Suppressor macrophage (primary cell): ENCODE measurements around the gene CCDC126.
A peak's percentile ranks its signal among the peaks of the same experiment; 100 is the strongest.
"Not testable (repeated sequence)": the region's sequence is repeated elsewhere in the genome, so short reads cannot be mapped to it uniquely, and the experiment has no call there.

Source experiments
- DNase-seq, 4 experiments: peaks; one replicate each; pipeline ENCODE4 v3.0.0-alpha.2; 2020 to 2022
- total RNA-seq, 17 experiments: gene quantifications; one replicate each; lab custom pipeline; 2026; ENCODE audit warnings: mixed read lengths in 6 of 17, inconsistent platforms in 3 of 17; lab: John Stamatoyannopoulos, UW

The CCDC126 gene, protein sequence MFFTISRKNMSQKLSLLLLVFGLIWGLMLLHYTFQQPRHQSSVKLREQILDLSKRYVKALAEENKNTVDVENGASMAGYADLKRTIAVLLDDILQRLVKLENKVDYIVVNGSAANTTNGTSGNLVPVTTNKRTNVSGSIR
- total RNA-seq = 3.9 to 12.9 (median 7.1) reads per million in 17 experiments

DNA sequence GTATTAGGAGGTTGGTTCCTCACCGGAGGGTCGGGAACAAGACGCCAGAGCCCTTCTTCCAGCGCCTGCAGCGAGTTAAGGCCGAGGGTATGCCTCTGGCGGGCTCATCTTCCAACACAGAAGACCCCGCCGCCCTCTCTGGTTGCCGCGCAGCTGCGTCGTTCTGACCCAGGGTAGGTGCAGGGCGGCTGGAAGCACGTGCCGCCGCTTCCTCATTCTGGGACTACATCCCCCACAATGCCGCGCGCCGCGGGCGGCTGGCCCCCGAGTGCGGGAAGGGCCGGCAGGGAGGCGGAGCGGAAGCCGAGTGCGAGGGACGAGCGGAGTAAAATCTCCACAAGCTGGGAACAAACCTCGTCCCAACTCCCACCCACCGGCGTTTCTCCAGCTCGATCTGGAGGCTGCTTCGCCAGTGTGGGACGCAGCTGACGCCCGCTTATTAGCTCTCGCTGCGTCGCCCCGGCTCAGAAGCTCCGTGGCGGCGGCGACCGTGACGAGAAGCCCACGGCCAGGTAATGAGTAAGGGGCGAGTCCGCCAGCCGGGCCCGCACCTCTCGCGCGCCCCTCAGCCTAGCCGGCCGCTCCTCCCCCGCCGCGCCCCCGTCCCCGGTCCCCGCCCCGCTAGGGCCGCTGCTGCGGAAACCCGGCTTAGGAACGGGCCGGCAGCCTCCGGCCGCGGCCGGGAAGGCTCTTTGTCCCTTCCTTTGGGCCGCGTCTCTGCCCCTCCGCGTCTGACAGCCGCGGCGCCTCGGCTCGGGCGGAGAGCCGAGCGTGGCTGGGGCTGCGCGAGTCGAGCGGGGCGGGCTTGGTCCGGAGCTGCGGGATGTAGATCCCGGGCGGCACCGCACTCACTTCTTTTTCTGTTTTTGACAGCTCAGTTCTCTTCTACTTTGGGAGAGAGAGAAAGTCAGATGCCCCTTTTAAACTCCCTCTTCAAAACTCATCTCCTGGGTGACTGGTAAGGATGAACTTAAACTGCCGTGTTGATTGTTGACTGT lies at the start of gene CCDC126:
TSS of gene CCDC126 (plus strand) at position 289 of the 998 bp plus-strand sequence. CDS start 13,934 bp downstream, outside the sequence.
- DNase-seq = peak; percentile 93 to 97 (median 95)

DNA sequence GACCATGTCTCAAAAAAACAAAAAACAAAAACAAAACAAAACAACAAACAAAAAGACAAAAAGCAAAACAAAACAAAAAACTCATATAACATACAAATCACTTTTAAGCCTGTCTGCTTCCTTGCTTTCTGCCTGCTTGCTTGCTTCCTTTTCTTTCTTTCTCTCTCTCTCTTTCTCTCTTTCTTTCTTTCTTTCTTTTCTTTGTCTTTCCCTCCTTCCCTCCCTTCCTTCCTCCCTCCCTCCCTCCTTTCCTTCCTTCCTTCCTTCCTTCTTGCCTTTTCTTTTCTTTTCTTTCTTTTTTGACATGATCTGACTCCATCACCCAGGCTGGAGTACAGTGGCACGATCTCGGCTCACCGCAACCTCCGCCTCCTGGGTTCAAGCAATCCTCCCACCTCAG lies 49.5 kb upstream of the CCDC126 start:
- no peak for DNase-seq

DNA sequence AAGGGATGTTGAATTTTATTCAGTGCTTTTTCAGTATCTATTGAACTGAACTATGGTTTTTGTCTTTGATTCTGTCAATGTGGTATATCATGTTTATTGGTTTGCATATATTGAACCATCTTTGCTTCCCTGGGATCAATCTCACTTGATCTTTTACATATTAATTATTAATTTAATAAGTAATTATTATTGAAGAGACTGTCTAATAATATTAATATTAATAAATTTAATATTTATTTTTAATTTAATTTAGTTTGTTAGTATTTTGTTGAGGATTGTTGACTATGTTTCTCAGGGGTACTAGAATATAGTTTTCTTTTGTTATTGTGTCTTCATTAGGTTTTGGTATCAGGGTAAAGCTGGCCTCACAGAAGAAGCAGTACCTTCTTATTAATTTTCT lies 38.9 kb upstream of the CCDC126 start:
- DNase-seq = no peak

DNA sequence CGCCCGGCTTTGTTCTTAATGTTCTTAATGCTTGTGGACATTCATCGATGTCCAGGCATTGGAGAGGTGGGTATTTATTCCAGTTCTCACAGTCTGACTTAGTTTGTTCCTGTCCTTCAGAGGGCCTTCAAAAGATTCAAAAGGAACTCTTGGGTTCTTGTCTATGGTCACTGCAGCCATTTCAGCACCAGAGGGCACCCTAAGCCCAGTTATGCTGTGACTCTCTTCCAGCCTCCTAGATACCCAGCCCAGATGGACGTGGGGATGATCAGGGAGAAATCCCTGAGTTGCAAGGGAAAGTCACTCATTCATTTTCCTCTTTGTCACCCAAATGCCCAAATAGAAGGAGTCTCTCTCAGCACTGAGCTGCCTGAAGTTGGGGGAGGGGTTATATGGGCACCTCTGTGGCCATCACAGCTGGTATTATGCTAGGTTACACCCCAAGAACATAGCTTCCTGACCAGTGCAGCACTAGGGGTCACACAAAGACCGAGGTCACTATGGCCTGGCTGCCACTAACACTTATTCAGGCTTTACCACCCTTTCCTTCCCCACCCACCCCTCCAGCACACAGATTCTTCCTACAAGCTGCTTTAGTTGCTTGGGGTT lies 26.5 kb upstream of the CCDC126 start:
- peak; percentile 80 to 83 (median 82) for DNase-seq

DNA sequence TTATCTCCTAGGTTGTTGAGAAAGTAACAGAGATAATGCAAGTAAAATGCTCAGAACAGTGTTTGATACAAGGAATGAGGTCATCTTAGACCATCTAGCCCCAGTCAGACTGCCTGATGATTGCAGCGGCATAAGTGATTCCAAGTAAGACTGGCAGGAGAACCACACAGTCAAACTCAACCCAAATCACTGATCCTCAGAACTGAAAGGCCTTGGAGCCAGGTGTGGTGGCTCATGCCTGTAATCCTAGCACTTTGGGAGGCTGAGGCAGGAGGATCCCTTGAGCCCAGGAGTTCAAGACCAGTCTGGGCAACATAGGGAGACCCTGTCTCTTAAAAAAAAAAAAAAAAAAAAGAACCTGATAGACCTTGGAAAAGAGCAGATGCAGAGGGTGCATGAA lies 15.2 kb upstream of the CCDC126 start:
- not testable (repeated sequence) for DNase-seq

DNA sequence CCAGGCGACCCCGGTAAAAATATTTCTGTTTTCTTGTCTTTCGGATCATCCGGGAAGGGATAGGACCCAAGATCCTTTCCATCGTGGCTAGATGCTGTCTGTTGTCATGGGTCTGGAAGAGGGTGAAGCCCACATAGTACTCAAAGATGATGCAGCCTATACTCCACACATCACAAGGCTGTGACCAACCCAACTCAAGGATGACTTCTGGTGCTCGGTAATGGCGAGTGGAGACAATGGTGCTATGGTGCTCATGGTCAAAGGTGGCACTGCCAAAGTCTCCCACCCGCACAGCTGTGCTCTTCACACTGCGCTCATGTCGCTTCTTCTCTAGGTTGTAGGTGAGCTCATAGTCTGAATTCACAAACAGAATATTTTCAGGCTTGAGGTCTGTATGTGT lies 11.9 kb upstream of the CCDC126 start:
- not testable (repeated sequence) for DNase-seq

DNA sequence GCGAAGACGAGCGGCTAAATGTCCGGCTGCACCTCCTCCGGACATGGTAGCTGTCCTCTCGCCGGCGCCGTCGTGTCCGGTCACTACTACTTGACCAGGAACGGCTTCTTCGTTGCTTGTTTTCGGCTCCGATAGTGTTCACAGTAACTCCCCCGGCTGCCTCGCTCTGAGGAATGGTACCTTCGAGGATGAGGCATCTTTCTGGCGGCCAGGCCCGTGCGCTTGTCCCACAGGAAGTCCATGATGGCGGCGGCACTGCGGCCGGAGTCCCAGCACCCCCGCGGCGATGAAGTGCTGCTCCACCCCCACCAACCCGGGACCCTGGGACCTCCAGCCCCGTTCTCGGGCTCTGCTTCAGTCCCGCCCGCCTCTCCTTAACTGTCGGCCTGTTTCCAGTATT lies 11.0 kb upstream of the CCDC126 start:
- DNase-seq = no peak

DNA sequence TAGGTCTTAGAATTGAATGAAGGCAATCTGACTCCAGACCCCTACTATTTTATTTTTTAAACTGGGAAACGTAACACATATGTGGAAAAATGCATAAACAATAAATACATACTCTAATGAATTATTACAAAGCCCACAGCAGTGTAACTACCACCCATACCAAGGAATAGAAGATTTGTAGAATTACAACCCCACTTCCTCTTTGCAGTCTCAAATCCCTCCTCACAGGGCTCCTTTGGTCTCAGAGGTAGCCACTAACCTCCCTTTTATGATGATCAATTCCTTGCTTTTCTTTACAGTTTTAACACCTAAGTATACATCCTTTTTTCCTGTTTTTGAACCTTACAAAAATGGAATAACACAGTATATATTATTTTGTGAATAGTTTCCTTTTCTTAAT lies 6.7 kb upstream of the CCDC126 start:
- DNase-seq = no peak

DNA sequence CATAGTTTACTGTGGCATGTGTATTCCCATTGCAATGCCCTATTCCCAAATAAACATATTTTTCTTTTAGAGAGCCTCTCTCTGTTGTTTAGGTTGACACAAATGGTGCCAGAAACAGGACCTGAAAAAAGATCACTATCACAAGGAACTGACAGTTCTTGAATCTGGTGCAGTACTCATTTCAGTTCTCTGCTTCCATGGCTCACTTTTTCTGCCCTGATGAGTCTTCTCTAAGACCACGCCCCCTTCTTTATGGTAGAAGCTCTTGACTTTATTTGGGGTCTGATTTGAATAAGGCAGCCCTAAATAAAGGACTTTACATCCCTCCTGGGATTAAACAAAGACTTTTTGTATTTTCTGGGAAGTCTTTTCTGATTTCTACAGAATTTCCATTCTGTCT lies 3.5 kb upstream of the CCDC126 start:
- DNase-seq = no peak

DNA sequence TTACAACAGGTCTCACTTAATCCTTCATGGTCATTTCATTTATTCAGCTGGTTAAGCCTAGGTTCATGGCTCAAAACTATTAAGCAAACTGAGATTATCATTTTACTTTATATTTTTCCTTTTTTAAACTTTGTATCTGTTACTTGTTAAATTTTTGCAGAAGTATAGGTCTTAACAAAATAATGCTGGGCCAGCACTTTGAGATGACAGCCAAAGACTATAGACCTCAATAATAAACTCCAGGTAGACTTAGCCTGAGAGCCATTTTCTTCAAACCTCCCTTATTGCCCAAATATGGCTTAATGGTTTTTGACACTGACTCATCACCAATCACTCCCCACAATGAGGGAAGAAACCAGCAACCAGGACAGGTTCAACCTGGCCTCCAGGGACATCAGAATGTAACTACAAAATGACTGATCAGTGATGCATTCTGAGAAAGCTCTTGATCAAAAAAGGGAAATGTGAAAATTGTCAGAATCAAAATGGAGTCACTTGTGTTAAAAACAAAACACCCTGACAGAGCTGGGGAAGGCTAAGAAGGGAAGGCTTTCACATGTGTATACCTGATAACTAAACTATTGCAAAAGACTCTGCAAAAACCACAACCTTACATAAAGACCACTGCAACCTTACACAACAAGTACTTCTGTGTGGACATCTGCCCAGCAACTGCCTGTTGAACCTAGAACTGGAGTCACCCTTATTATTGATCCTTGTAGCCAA lies 2.1 kb upstream of the CCDC126 start:
- DNase-seq = no peak

DNA sequence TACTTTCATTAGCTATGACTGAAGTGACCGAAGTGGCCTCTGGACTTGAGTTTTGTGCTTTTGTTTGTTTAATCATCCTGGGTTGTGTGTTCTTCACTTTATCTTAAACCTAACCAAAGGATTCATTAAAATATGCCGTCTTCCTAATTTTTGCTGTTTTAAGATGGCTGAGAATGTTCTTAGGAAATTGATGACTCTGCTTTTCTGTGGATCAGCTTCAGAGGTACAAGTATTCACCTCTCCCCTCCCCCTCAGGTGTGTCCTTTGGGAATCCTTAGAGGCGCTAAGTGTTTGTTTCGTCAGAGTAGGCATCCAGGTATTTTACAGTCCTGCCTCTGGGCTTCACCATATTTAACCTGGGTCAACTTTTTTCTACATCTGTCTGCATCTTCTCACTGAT lies 1.1 kb downstream of the CCDC126 start:
- DNase-seq = no peak

DNA sequence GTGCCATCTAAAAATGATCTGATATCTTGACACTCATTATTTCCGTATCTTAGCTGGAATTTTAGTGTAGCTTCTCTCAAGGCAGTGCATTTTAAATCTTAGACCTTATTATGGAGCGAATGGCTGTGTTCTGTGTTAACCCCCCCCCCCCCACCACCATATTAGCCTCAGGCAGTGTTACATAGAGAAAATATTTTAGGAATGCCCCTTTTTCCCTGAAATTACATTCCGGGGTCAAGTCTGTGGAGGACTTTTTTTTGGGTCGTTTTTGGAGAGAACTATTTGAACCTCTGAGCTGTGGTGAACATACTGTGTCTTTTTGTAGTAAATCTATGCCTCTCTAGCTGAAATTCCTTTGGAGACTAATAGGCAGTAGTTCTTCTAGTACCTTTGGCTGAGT lies 3.1 kb downstream of the CCDC126 start:
- DNase-seq = no peak

DNA sequence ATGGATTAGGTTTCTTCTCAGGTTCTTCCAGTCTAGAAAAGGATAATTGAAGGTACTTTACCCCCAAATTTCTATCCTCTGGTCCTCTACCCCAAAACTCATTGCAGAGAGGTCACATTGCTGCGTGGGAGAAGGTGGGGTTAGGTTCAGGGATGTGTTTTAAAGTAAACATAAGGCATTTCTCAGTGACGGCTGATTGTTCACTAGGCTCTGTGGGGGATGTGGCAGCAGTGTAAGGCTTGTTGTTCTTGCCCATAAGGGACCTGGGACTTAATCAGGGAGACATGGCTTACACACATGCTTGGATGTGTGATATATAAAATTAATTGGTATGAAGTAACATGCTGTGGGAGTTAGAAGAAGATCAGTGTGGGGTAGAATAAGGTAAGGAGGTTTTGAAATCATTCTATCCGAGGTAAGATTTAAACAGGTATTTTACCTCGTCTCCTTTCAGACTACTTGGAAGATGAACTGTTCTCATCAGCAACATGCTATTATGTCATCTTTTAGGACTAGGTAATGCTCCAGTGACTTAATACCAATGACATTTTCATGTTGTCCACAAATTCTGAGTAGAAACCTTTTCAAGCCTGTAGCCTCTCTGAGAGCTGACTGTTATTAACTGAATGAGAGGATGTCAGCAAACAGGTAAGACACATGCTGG lies 6.6 kb downstream of the CCDC126 start:
- no peak for DNase-seq

DNA sequence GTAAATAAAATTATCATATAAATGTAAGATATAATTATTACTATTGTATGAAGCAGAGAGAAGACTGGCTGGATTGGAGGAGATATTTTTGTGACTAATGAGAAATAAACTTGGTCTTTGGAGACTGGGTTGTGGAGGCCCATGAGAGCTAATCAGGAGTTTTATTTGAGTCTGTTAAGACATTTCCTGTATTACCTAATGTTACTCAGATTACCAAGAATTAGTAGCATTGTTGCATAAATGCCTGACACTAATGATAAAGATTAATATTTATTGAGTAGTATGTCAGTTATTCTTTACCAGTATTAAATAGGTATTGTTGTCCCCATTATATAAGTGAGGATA lies 7.1 kb downstream of the CCDC126 start:
- no peak for DNase-seq

DNA sequence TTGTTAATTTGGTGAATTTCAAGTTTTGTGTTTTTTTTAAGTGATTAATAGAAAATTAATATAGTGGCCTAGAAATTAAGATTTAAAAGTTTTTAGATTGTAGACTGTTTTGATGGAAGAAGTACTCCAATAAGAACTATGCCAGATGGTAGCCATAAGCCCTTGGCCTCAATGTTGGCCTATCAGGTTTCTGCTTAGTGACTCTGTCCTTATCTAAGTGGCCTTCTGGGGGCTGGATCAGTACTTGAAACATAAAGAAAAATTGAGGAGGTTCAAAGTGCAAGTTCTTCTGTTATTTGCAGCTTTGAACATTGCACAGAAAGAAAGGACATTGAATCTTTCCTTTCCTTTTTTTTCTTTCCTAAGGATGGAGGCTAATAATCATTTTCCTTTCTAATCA lies 9.9 kb downstream of the CCDC126 start:
- no peak for DNase-seq

DNA sequence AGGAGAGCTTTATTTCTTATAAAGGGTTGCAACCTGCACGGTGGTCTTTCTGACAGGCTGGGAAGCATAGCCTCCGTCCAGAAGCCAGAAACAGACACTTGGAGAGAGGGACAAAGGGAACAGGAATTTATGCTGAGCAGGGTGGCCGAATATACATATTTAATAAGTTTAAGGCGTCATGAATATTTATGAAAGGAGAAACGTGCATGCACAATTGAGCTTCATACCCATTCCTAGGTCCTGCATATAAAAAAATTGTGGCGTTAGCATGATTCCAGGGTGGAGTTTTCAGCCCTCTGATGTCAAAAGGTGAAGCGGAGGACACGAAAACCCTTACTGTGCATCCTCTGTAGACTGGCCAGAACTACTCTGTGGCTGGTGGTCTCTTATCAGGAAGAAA lies 10.7 kb downstream of the CCDC126 start:
- no peak for DNase-seq

DNA sequence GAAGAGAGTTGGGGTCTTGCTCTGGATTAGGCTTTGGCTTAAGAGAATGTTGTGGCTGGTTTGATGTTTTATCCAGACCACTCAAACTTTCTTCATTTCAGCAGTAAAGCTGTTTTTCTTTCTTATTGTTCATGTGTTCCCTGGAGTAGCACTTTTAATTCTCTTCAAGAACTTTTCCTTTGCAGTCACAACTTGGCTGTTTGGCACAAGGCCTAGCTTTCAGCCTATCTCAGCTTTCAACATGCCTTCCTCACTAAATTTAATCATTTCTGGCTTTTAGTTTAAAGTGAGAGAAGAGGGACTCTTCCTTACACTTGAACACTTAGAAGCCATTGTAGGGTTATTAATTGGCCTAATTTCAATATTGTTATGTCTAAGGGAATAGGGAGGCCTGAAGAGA lies 18.1 kb downstream of the CCDC126 start:
- no peak for DNase-seq

DNA sequence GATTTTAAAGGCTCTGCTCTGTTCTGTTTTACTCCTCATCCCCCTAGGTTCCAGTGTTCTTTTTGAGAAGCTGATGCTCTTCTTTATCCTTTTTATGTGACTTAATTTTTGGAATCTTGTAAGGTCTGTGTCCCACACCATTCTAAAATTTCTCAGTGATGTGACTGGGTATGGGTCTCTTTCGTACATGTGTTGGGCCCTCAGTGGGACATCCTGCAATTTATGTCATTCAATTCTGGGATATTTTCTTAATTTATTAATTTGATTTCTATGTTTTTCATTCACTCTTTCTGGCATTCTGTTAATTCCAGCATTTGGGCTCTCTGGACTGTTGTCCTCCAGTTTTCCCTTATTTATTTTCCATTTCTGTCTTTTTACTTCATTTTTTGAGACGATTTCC lies 19.4 kb downstream of the CCDC126 start:
- DNase-seq = no peak

DNA sequence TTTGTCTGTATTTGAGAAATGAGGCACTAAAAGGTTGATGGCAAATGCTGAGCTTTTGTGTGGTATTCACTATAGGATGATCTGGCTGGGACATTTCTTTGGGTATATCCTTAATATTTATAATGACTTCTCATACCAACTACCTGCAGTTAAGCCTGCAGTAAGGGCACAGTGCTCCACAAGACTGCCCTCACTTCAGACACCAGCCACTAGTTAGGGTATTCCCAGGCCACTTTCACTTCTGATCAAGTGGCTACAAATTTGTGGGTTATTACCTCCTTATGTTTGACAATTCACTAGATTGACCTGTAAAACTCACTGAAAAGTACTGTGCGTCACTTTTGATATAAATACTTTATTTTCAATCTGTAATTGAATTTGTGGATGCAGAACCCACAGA lies 20.3 kb downstream of the CCDC126 start:
- DNase-seq = no peak

DNA sequence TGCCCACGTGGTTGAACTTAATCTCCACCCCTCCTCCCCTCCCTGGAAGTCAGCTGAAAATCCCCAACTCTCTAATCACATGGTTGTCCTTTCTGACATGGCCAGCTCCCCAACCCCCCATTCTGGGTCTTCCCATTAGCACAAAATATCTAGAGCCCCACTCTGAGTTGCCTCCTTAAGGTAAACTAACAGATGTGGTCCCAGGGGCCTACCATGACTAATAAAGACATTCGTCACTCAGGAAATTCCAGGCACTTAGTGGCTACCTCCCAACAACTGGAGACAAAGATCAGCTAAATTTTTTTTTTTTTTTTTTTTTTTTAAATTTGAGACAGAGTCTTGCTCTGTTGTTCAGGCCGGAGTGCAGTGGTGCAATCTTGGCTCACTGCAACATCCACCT lies 21.1 kb downstream of the CCDC126 start:
- no peak for DNase-seq

DNA sequence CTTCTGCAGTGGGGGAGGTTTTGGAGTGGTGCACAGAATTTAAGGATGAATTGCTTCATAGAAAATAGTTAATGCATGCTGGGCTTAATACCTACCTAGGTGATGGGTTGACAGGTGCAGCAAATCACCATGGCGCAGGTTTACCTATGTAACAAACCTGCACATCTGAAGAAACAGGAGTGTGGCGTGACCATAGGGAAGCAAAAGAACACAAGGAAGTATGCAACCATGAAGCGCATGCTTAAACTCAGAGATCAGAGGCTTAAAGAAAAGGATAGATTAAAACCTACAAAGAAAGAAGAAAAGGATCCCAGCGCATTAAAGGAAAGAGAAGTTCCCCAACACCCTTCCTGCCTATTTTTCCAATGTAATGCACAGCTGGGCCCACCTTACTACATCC lies 22.0 kb downstream of the CCDC126 start:
- no peak for DNase-seq

DNA sequence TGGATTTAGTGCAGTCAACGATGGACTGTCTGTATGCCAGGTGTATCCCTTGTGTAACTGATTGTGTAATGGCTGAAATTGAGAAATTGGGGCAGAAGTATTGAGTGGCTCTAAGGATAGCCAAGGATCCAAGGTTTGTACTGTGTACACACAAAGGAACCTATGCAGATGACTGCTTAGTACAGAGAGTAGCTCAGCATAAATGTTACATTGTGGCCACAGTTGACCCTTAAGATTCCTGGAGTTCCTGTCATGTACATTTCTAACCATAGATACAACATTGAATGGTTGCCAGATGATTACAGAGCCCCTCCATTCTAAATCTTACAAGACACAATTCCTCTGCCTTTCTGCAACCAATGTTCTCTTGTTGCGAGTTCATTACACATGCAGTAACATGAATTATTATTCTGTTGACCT lies 25.3 kb downstream of the CCDC126 start:
- no peak for DNase-seq
